Heart left ventricle (tissue), 13 donors: ENCODE data around the gene HLF.

ENCODE experiments used
- POLR2A ChIP-seq, 2 donors: fragments of 450-650 bp; IDR thresholded peaks; one replicate each; pipeline ENCODE4 v1.6.1; 2017; ENCODE audit warnings: antibody characterized with exemption in 2 of 2, mild to moderate bottlenecking in 2 of 2, moderate library complexity in 2 of 2
- TF ChIP-seq, protein P1 (sequence below), 12 donors: fragments of 200-600 bp; sonication (generic) in 4 of 12; IDR thresholded peaks; one replicate each; pipeline versions ENCODE4 v1.5.0 to v1.8.0; 2018 to 2022; ENCODE audit warnings: antibody characterized with exemption in 12 of 12, mild to moderate bottlenecking in 5 of 12
- donor health status: ischemic (EF 13 %, LVEDD 7.1; RV severe dilation, severe dysfunction).
- donor health status: DM: no; HTN: yes; CAD: no.
- donor health status: DM: no; HTN: no; CAD: no.
- donor health status: ischemic (EF 25% LVEDD 6.9; RV normal size, moderate dysfunction).
- donor health status: ischemic (EF 25% LVEDD 5.7; RV mildly dilated, moderate dysfunction).
- donor health status: ischemic (EF 35%, LVEDD 5.7; RV mildly dilated, moderate dysfunction).
- donor health status: nonischemic (EF 11% LVEDD 7.7; RV severe dilation, severe dysfunction).
- donor health status: DM: yes; HTN: yes; CAD: no.
- donor health status: PGD.
- donor health status: ischemic (EF 29% LVEDD 5.4; RV normal size, mild dysfunction).
- donor health status: nonischemic (EF 23%, LVEDD 6.1; RV moderate dilation, normal function).

- TF ChIP-seq, protein P1, sequence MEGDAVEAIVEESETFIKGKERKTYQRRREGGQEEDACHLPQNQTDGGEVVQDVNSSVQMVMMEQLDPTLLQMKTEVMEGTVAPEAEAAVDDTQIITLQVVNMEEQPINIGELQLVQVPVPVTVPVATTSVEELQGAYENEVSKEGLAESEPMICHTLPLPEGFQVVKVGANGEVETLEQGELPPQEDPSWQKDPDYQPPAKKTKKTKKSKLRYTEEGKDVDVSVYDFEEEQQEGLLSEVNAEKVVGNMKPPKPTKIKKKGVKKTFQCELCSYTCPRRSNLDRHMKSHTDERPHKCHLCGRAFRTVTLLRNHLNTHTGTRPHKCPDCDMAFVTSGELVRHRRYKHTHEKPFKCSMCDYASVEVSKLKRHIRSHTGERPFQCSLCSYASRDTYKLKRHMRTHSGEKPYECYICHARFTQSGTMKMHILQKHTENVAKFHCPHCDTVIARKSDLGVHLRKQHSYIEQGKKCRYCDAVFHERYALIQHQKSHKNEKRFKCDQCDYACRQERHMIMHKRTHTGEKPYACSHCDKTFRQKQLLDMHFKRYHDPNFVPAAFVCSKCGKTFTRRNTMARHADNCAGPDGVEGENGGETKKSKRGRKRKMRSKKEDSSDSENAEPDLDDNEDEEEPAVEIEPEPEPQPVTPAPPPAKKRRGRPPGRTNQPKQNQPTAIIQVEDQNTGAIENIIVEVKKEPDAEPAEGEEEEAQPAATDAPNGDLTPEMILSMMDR (IDR thresholded peaks at IDR 0.05), result no peak
- TF ChIP-seq POLR2A (IDR thresholded peaks at IDR 0.05), result no peak
Observed at GRCh38 chr17:55343900-55344513, 79.2 kb downstream of the HLF start.
